MCF 10A (cell line): ENCODE measurements around the gene KPNA2. TPM values are rescaled to one million over a fixed set of nuclear protein-coding genes. Genes with fewer than 3 reads are reported as not detected.
A peak's percentile ranks its signal among the peaks of the same experiment; 100 is the strongest.

Source experiments
- BruUV-seq: library from RNA; stranded (reverse); fragments of 400-500 nt; replicated peaks from 2 replicates; lab custom pipeline; 2021; lab: Mats Ljungman, UMichigan
- CTCF ChIA-PET: fragments of 300-600 bp; sonication (Branson Sonifier 250); formaldehyde crosslinking; extraction: SDS; loops from one replicate; lab custom pipeline; 2021; ENCODE audit warnings: antibody characterized with exemption, inconsistent platforms; lab: Yijun Ruan, JAX
- POLR2A ChIA-PET: fragments of 300-600, 350-650 bp; sonication (Branson Sonifier 250); formaldehyde crosslinking; extraction: SDS; loops from one replicate; lab custom pipeline; 2020; ENCODE audit warnings: antibody characterized with exemption, inconsistent platforms; lab: Yijun Ruan, JAX
- DNase-seq: peaks from one replicate; pipeline ENCODE4 v3.0.0-alpha.2; 2018; ENCODE audit not compliant: unreplicated experiment
- H3K27ac Mint-ChIP-seq: one replicate; pipeline ENCODE4 v1.8.0; 2022; ENCODE audit warnings: mild to moderate bottlenecking, low read depth, mixed read lengths; ENCODE audit not compliant: unreplicated experiment
- H3K27me3 Mint-ChIP-seq: one replicate; pipeline ENCODE4 v1.8.0; 2022; ENCODE audit warnings: mixed read lengths; ENCODE audit not compliant: insufficient read depth, unreplicated experiment
- H3K36me3 Mint-ChIP-seq: one replicate; pipeline ENCODE4 v1.8.0; 2022; ENCODE audit warnings: mild to moderate bottlenecking, moderate library complexity, mixed read lengths; ENCODE audit not compliant: insufficient read depth, unreplicated experiment
- H3K4me1 Mint-ChIP-seq: one replicate; pipeline ENCODE4 v1.8.0; 2022; ENCODE audit warnings: mixed read lengths; ENCODE audit not compliant: insufficient read depth, unreplicated experiment
- H3K4me3 Mint-ChIP-seq: one replicate; pipeline ENCODE4 v1.8.0; 2022; ENCODE audit warnings: mild to moderate bottlenecking, moderate library complexity, mixed read lengths; ENCODE audit not compliant: unreplicated experiment
- H3K9me3 Mint-ChIP-seq: one replicate; pipeline ENCODE4 v1.8.0; 2022; ENCODE audit warnings: mixed read lengths; ENCODE audit not compliant: unreplicated experiment
- intact Hi-C: fragments of 100-400 bp; cut with micrococcal nuclease; formaldehyde crosslinking; loops from 2 replicates; pipeline ENCODE4 v1.14.1; 2022
- total RNA-seq: library from RNA; stranded (reverse); gene quantifications from 2 replicates; pipeline ENCODE4 v1.2.3, GENCODE V29; 2022
- TF ChIP-seq, protein P1 (sequence below): fragments of 200-600 bp; IDR thresholded peaks from one replicate; pipeline ENCODE4 v1.8.0; 2022; ENCODE audit warnings: antibody characterized with exemption, mild to moderate bottlenecking; ENCODE audit not compliant: unreplicated experiment

Gene KPNA2
- total RNA-seq, 1 experiment from 2014 or later = 132 TPM

DNA sequence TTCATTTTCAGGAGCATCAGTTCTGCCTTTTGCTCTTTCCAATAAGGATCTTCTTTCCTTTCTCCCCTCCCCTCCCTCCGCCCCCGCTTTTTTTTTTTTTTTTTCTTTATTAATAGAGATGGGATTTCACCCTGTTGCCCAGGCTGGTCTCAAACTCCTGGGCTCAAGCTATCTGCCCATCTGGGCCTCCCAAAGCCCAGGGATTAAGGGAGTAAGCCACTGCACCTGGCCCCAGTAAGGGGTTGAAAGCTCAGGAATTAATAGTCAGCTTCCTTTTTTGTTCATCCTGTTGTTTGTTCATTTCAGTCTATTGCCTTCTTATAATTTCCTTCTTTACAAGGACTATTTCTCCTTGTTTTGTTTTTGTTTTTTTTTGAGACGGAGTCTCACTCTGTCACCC is 31.3 kb upstream of the KPNA2 start:
- Mint-ChIP-seq H3K36me3 (no peaks in the 10 kb centered on the region), H3K27me3 (no peaks in the 10 kb centered on the region), H3K4me3 (no peak overlapping the region), H3K9me3 (no peaks in the 10 kb centered on the region), H3K27ac (no peak overlapping the region), H3K4me1 (no peaks in the 10 kb centered on the region)
- TF ChIP-seq, protein P1, sequence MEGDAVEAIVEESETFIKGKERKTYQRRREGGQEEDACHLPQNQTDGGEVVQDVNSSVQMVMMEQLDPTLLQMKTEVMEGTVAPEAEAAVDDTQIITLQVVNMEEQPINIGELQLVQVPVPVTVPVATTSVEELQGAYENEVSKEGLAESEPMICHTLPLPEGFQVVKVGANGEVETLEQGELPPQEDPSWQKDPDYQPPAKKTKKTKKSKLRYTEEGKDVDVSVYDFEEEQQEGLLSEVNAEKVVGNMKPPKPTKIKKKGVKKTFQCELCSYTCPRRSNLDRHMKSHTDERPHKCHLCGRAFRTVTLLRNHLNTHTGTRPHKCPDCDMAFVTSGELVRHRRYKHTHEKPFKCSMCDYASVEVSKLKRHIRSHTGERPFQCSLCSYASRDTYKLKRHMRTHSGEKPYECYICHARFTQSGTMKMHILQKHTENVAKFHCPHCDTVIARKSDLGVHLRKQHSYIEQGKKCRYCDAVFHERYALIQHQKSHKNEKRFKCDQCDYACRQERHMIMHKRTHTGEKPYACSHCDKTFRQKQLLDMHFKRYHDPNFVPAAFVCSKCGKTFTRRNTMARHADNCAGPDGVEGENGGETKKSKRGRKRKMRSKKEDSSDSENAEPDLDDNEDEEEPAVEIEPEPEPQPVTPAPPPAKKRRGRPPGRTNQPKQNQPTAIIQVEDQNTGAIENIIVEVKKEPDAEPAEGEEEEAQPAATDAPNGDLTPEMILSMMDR = no peak
- CTCF ChIA-PET = interaction anchor here (0.6 kb wide), 1 partner anchor 201 kb away, joined by 3 read pairs; no protein-coding TSS in a partner anchor
- no TSS peak for BruUV-seq
- POLR2A ChIA-PET = interaction anchor here (0.6 kb wide), 1 partner anchor 36 kb away, joined by 3 read pairs; no protein-coding TSS in a partner anchor
- intact Hi-C loops = no loop called here
- no peak for DNase-seq

DNA sequence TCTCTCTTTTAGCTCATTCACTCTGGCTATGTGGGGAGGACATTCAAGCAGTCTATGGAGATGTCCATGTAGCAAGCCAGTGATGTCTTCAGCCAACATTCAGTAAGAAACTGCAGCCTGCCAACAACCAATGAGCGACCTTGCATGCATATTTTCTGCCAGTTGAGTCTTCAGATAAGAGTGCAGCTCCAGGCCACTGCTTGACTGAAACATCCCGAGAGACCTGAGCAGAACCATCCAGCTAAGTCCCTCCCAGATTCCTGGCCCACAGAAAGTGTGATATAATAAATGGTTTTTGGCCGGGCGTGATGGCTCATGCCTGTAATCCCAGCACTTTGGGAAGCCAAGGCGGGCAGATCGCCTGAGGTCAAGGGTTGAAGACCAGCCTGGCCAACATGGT is 28.7 kb upstream of the KPNA2 start:
- Mint-ChIP-seq H3K4me3 (no peak overlapping the region), H3K9me3 (no peaks in the 10 kb centered on the region), H3K36me3 (no peaks in the 10 kb centered on the region), H3K4me1 (no peaks in the 10 kb centered on the region), H3K27me3 (no peaks in the 10 kb centered on the region), H3K27ac (no peak overlapping the region)
- TF ChIP-seq, protein P1 = no peak
- no peak for DNase-seq
- no TSS peak for BruUV-seq
- POLR2A ChIA-PET = interaction anchor here (0.8 to 2.3 kb wide), 3 partner anchors 11 to 13 kb away, joined by 4 to 12 read pairs (median 7); partner anchors contain the start of gene C17orf58
- intact Hi-C loops = no loop called here
- CTCF ChIA-PET = no interaction called here

DNA sequence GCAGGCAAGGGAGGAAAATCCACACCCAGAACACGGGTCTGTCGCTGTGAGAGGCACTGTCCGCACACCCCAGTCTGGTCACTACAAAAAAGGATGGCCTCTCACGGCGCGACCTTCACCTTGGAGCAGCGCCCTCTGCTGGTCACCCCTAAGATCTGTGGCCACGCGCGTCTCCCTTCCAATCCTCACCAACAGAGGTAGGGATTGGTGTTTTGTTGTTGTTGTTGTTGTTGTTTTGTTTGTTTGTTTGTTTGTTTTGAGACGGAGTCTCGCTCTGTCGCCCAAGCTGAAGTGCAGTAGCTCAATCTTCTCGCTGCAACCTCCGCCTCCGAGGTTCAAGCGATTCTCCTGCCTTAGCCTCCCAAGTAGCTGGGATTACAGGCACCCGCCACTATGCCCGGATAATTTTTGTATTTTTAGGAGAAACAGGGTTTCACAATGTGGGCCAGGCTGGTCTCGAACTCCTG is 24.3 kb upstream of the KPNA2 start:
- no peaks in the 10 kb centered on the region for H3K4me1 Mint-ChIP-seq
- TF ChIP-seq, protein P1 = peak; percentile 71
- BruUV-seq = no TSS peak
- peak; percentile 48 for DNase-seq
- ChIA-PET CTCF (interaction anchor here (0.6 to 2.6 kb wide), 9 partner anchors 9 to 95 kb away, joined by 3 to 11 read pairs (median 3); no protein-coding TSS in a partner anchor), POLR2A (interaction anchor here (0.7 kb wide), 1 partner anchor 8 kb away, joined by 3 read pairs; no protein-coding TSS in a partner anchor)
- no peak overlapping the region for H3K27ac Mint-ChIP-seq
- H3K9me3 Mint-ChIP-seq = no peaks in the 10 kb centered on the region
- H3K36me3 Mint-ChIP-seq = no peaks in the 10 kb centered on the region
- H3K27me3 Mint-ChIP-seq = no peaks in the 10 kb centered on the region
- intact Hi-C loops = no loop called here
- no peak overlapping the region for H3K4me3 Mint-ChIP-seq

DNA sequence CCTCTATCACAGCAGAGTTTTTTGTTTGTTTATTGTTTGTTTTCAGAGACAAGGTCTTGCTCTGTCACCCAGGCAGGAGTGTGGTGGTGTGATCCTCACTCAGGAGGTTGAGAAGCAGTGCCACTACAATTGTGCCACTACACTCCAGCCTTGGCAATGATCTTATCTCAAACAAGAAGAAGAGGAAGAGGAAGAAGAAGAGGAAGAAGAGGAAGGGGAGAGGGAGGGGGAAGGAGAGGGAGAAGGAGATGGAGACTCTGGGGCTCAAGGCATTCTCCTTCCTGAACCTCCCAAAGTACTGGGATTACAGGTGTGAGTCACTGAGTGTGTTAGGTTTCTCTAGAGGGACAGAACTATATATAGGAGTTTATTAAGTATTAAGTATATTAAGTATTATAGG is 22.1 kb upstream of the KPNA2 start:
- intact Hi-C loops = no loop called here
- H3K27me3 Mint-ChIP-seq = no peaks in the 10 kb centered on the region
- DNase-seq = no peak
- ChIA-PET POLR2A (interaction anchor here (2.0 kb wide), 1 partner anchor 19 kb away, joined by 8 read pairs; no protein-coding TSS in a partner anchor), CTCF (no interaction called here)
- no peaks in the 10 kb centered on the region for H3K36me3 Mint-ChIP-seq
- H3K9me3 Mint-ChIP-seq = no peaks in the 10 kb centered on the region
- H3K27ac Mint-ChIP-seq = peak overlapping the region; percentile 79
- BruUV-seq = no TSS peak
- TF ChIP-seq, protein P1 = no peak
- H3K4me1 Mint-ChIP-seq = no peaks in the 10 kb centered on the region
- no peak overlapping the region for H3K4me3 Mint-ChIP-seq
